Ectodermal cell (in vitro differentiated cells): Measurements from ENCODE around the gene CASP8.

Experiments
- H3K27ac ChIP-seq: 2 replicates; pipeline ENCODE4 v1.7.0; 2013; ENCODE audit warnings: mild to moderate bottlenecking, low read depth, low read length; ENCODE audit not compliant: insufficient read depth, poor library complexity, severe bottlenecking
- H3K27me3 ChIP-seq: 2 replicates; pipeline ENCODE4 v1.7.0; 2013; ENCODE audit warnings: mild to moderate bottlenecking, low read length; ENCODE audit not compliant: insufficient read depth, control insufficient read depth, poor library complexity, severe bottlenecking
- H3K36me3 ChIP-seq: one replicate; pipeline ENCODE4 v1.7.0; 2013; ENCODE audit warnings: low read length; ENCODE audit not compliant: control insufficient read depth, insufficient read depth
- H3K4me1 ChIP-seq: one replicate; pipeline ENCODE4 v1.7.0; 2013; ENCODE audit warnings: low read length; ENCODE audit not compliant: control insufficient read depth, insufficient read depth
- H3K4me3 ChIP-seq: 2 replicates; pipeline ENCODE4 v1.7.0; 2013; ENCODE audit warnings: low read depth, low read length, control low read depth; ENCODE audit not compliant: insufficient read depth
- H3K9me3 ChIP-seq: 2 replicates; pipeline ENCODE4 v1.7.0; 2013; ENCODE audit warnings: mild to moderate bottlenecking, low read length, moderate library complexity; ENCODE audit not compliant: control insufficient read depth
- WGBS, 2 experiments: methylation state at CpG; one replicate each; pipeline ENCODE4 v1.1.7; 2013; ENCODE audit warnings: missing lambda C conversion rate in 2 of 2; 5-methylcytosine and 5-hydroxymethylcytosine counted together

The CASP8 gene

DNA sequence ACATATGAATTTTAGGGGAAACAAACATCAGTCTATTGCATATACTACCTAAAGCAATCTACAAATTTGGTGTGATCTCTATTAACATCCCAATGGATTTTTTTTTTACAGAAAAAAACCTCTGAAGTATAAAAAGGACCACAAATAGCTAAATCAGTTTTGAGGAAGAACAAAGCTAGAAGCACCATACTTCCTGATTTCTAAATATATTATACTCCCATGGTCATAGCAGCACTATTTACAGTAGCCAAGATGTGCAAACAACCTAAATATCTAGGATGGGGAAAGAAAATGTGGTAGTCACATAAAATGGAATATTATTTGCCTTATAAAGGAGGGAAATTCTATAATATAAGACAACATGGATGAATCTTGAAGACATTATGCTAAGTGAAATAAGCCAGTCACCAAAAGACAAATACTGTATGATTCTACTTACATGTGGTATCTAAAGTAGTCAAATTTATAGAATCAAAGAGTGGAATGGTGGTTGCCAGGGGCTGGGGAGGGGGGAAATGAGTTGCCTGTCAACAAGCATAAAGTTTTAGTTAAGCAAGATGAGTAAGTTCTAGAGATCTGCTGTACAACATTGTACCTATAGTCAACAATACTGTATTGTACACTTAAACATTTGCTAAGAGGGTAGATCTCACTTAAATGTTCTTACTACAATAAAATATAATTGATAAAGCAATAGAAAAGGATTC, 17.6 kb upstream of the CASP8 start:
- Histone ChIP-seq H3K4me3 (no peak overlapping the region), H3K4me1 (no peaks in the 10 kb centered on the region), H3K27ac (no peak overlapping the region), H3K27me3 (no peaks in the 10 kb centered on the region), H3K9me3 (no peaks in the 10 kb centered on the region), H3K36me3 (no peaks in the 10 kb centered on the region)

DNA sequence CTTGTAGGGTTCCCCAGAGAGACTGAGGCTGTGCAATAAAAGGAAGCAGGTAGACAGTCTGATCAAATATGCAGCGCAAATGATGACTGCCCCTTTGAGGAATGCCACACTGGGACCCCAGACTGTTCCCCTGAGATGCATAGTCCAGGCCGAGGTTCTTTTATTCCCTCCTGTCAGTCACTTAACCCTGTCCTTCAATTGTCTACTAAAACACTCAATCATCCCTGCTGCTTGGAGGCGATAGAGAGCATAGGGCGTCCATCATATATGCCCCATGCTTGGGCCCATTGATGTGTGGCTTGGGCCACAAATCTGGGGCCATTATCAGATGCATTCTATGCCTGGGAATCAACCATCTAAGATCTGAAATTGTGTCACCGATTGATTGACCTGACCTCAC, 15.5 kb upstream of the CASP8 start:
- Histone ChIP-seq H3K9me3 (no peaks in the 10 kb centered on the region), H3K36me3 (no peaks in the 10 kb centered on the region), H3K27me3 (no peaks in the 10 kb centered on the region), H3K4me1 (no peaks in the 10 kb centered on the region), H3K27ac (no peak overlapping the region), H3K4me3 (no peak overlapping the region)
- 91 to 93% methylated on average over 5 of the region's 5 CpGs for WGBS, 2 experiments

DNA sequence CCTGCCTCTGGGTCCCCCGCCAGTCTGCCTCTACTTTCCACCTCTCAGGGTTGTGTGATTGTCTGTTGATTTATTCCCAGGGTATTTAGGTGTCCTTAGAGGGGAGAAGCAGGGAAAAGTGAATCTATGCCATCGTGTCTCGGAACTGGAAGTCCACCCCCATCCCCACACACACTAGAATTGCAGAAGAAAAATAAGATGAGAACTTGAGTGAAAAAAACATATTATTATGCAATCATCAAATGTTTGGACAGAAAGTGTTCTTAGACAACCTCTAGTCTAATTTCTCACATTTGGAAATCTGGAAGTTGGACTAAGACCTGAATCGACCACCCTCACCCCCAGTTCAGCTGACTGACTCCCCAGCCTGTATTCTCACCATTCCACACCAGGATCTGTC, 14.1 kb upstream of the CASP8 start:
- 81 to 96% methylated on average over 1 of the region's 4 CpGs for WGBS, 2 experiments
- Histone ChIP-seq H3K27me3 (no peaks in the 10 kb centered on the region), H3K36me3 (no peaks in the 10 kb centered on the region), H3K27ac (no peak overlapping the region), H3K9me3 (no peaks in the 10 kb centered on the region), H3K4me1 (no peaks in the 10 kb centered on the region), H3K4me3 (no peak overlapping the region)

DNA sequence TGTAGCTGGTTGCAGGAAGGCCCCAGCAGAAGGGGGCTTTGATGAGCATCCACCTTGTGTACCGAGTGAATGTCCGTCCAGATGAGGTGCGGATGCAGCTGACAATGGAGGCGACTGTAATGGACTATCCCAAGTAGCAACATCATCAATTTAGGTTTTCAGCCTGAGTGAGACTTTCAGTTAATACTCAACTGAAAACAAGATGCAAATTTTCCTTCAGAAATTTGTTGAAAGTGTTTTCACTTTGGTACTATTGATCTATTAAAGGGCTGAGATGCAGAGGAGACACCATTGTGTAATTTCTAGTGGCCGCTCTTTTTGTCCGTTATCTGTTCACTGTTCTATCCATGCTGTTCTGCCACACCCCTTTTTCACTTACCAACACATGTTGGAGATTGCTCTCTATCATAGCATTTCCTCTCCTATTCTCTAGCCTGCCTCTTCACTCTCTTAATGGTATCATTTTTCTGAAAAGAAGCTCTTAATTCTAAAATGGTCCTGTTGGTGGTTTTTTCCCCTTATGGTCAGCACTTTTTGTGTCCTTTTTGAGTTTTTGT, 12.0 kb upstream of the CASP8 start:
- Histone ChIP-seq H3K27me3 (no peaks in the 10 kb centered on the region), H3K4me3 (no peak overlapping the region), H3K27ac (no peak overlapping the region), H3K4me1 (no peaks in the 10 kb centered on the region), H3K36me3 (no peaks in the 10 kb centered on the region), H3K9me3 (no peaks in the 10 kb centered on the region)
- WGBS, 2 experiments = 95 to 97% methylated on average over 6 of the region's 6 CpGs

DNA sequence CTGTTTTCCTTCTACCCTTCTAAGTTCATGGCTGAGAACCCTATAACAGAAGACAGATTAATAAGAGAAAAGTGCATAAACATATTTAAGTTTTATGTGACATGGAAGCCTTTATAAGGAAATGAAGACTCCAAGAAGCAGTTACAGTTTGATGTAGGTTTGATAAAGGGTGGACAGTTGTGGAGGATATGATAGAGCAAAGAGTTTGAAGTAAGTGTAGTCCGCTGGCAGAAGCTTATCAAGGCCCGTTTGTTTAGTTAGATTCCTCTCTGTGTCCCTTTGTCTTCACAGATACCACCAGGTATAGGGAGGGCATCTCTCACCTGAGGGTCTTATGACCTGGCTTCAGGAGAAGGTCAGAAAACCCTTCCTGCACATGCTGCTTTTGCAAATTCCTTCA, 10.4 kb upstream of the CASP8 start:
- 87 to 92% methylated on average over 2 of the region's 2 CpGs for WGBS, 2 experiments
- no peak overlapping the region for H3K4me3 ChIP-seq
- no peaks in the 10 kb centered on the region for H3K4me1 ChIP-seq
- no peak overlapping the region for H3K27ac ChIP-seq
- no peaks in the 10 kb centered on the region for H3K9me3 ChIP-seq
- H3K27me3 ChIP-seq = no peaks in the 10 kb centered on the region
- H3K36me3 ChIP-seq = no peaks in the 10 kb centered on the region

DNA sequence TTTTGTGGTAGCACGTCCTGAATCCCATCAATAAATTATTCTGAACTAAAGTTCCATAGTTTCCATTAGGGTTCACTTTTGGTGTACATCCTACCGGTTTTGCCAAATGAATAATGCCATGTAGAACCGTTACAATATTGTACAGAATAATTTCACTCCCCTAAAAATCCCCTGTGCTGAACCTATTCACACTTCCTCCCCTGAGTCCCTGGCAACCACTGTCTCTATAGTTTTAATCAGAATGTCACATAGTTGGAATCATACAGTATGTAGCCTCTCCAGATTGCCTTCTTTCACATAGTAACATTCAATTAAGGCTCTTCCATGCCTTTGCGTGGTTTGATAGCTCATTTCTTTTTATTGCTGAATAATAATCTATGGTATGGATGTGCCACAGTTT, 9.6 kb upstream of the CASP8 start:
- WGBS, 2 experiments = 91 to 98% methylated on average over 3 to 4 of the region's 4 CpGs
- H3K36me3 ChIP-seq = no peaks in the 10 kb centered on the region

GRCh38 chr2:201254081-201254730, 6.1 kb upstream of the CASP8 start:
- peaks cover 10% of the 10 kb centered on the region for H3K4me1 ChIP-seq
- no peak overlapping the region for H3K27ac ChIP-seq
- WGBS, 2 experiments = 66 to 70% methylated on average over 4 to 5 of the region's 5 CpGs
- no peak overlapping the region for H3K4me3 ChIP-seq
- no peaks in the 10 kb centered on the region for H3K9me3 ChIP-seq
- no peaks in the 10 kb centered on the region for H3K36me3 ChIP-seq
- no peaks in the 10 kb centered on the region for H3K27me3 ChIP-seq

More for the DNA sequence above, 9.6 kb upstream of the CASP8 start:
- Histone ChIP-seq H3K27ac (no peak overlapping the region), H3K27me3 (no peaks in the 10 kb centered on the region), H3K9me3 (no peaks in the 10 kb centered on the region), H3K4me3 (no peak overlapping the region), H3K4me1 (no peaks in the 10 kb centered on the region)

- no peaks in the 10 kb centered on the region for H3K9me3 ChIP-seq
- WGBS, 2 experiments = 95 to 96% methylated on average over 3 of the region's 3 CpGs
- no peaks in the 10 kb centered on the region for H3K27me3 ChIP-seq
- H3K27ac ChIP-seq = no peak overlapping the region
- H3K36me3 ChIP-seq = no peaks in the 10 kb centered on the region
- peaks cover 10% of the 10 kb centered on the region for H3K4me1 ChIP-seq
- H3K4me3 ChIP-seq = no peak overlapping the region
Observed at GRCh38 chr2:201255408-201256033, 4.8 kb upstream of the CASP8 start.

DNA sequence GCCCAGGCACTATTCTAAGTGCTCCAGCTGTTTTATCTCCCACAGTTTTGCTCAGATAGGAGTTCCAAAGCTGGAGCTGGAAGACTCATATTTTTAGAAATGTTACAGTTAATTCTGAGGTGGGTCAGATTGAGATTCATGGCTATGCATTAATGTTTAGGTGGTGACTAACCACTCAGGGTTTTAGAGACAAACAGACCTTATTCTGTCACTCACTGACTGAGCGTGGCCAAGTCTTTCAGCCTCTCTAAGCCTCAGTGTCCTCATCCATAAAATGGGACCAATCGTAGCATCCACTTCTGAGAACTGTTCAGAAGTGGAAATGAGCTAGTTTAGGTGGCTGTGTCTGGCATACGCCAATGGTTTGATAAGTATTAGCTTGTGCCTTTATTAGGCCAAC, 4.3 kb upstream of the CASP8 start:
- WGBS, 2 experiments = 91 to 97% methylated on average over 3 of the region's 3 CpGs
- H3K27ac ChIP-seq = no peak overlapping the region
- H3K4me3 ChIP-seq = no peak overlapping the region
- peaks cover 10% of the 10 kb centered on the region for H3K4me1 ChIP-seq
- H3K9me3 ChIP-seq = no peaks in the 10 kb centered on the region
- H3K27me3 ChIP-seq = no peaks in the 10 kb centered on the region
- no peaks in the 10 kb centered on the region for H3K36me3 ChIP-seq

GRCh38 chr2:201257381-201257955, 2.9 kb upstream of the CASP8 start:
- Histone ChIP-seq H3K4me1 (peaks cover 10% of the 10 kb centered on the region), H3K4me3 (no peak overlapping the region), H3K27ac (no peak overlapping the region), H3K27me3 (no peaks in the 10 kb centered on the region), H3K9me3 (no peaks in the 10 kb centered on the region), H3K36me3 (no peaks in the 10 kb centered on the region)
- WGBS, 2 experiments = 72 to 79% methylated on average over 12 of the region's 12 CpGs
